Trophoblast cell (in vitro differentiated cells and primary cell): ENCODE data around the gene KRTAP4-2.
"Not testable (repeated sequence)": the region's sequence is repeated elsewhere in the genome, so short reads cannot be mapped to it uniquely, and the experiment has no call there.

Experiments
- DNase-seq, 2 donors: peaks; one replicate each; pipeline ENCODE4 v3.0.0-alpha.2; 2016
- H2AFZ ChIP-seq: 2 replicates; pipeline ENCODE4 v1.6.1; 2013; ENCODE audit warnings: low read length, moderate library complexity, mild to moderate bottlenecking; ENCODE audit not compliant: insufficient read depth, poor library complexity
- H2AK5ac ChIP-seq: 2 replicates; pipeline ENCODE4 v1.6.1; 2013; ENCODE audit warnings: mild to moderate bottlenecking, low read length
- H2BK120ac ChIP-seq: 2 replicates; pipeline ENCODE4 v1.6.1; 2013; ENCODE audit warnings: low read length, mild to moderate bottlenecking, moderate library complexity; ENCODE audit not compliant: insufficient read depth, poor library complexity
- H2BK12ac ChIP-seq: 2 replicates; pipeline ENCODE4 v1.6.1; 2013; ENCODE audit warnings: mild to moderate bottlenecking, low read length, moderate library complexity
- H2BK5ac ChIP-seq: 2 replicates; pipeline ENCODE4 v1.6.1; 2013; ENCODE audit warnings: low read length, low read depth, moderate library complexity, mild to moderate bottlenecking; ENCODE audit not compliant: poor library complexity
- H3K14ac ChIP-seq: 2 replicates; pipeline ENCODE4 v1.6.1; 2013; ENCODE audit warnings: mild to moderate bottlenecking, low read length
- H3K18ac ChIP-seq: 2 replicates; pipeline ENCODE4 v1.6.1; 2013; ENCODE audit warnings: mild to moderate bottlenecking, low read length
- H3K23ac ChIP-seq: 2 replicates; pipeline ENCODE4 v1.6.1; 2013; ENCODE audit warnings: low read length
- H3K27ac ChIP-seq: 2 replicates; pipeline ENCODE4 v1.5.1; 2013; ENCODE audit warnings: low read depth, mild to moderate bottlenecking, inconsistent platforms, low read length, moderate library complexity
- H3K27me3 ChIP-seq: 2 replicates; pipeline ENCODE4 v1.6.1; 2013; ENCODE audit warnings: inconsistent platforms, mild to moderate bottlenecking, low read length, moderate library complexity; ENCODE audit not compliant: insufficient read depth
- H3K36me3 ChIP-seq, 2 experiments: 1 replicate in 1 of 2; 2 replicates in 1 of 2; pipeline ENCODE4 v1.6.1; 2013; ENCODE audit warnings: low read length in 2 of 2, mild to moderate bottlenecking in 2 of 2, moderate library complexity in 1 of 2; ENCODE audit not compliant: insufficient read depth in 2 of 2, control insufficient read depth in 1 of 2
- H3K4ac ChIP-seq: 2 replicates; pipeline ENCODE4 v1.6.1; 2013; ENCODE audit warnings: low read depth, mild to moderate bottlenecking, low read length, moderate library complexity
- H3K4me1 ChIP-seq, 2 experiments: 1 replicate in 1 of 2; 2 replicates in 1 of 2; pipeline ENCODE4 v1.6.1; 2013; ENCODE audit warnings: low read length in 2 of 2, mild to moderate bottlenecking in 2 of 2, moderate library complexity in 1 of 2; ENCODE audit not compliant: insufficient read depth in 2 of 2, control insufficient read depth in 1 of 2
- H3K4me2 ChIP-seq: 2 replicates; pipeline ENCODE4 v1.6.1; 2013; ENCODE audit warnings: inconsistent platforms, mild to moderate bottlenecking, low read length, moderate library complexity
- H3K4me3 ChIP-seq: 2 replicates; pipeline ENCODE4 v1.5.1; 2013; ENCODE audit warnings: mild to moderate bottlenecking, low read depth, low read length, inconsistent platforms
- H3K79me1 ChIP-seq: one replicate; pipeline ENCODE4 v1.6.1; 2013; ENCODE audit warnings: low read length
- H3K79me2 ChIP-seq: 2 replicates; pipeline ENCODE4 v1.6.1; 2013; ENCODE audit warnings: low read length, mild to moderate bottlenecking; ENCODE audit not compliant: control insufficient read depth, insufficient read depth, poor library complexity
- H3K9ac ChIP-seq: 2 replicates; pipeline ENCODE4 v1.6.1; 2013; ENCODE audit warnings: mild to moderate bottlenecking, low read length
- H3K9me3 ChIP-seq: 2 replicates; pipeline ENCODE4 v1.6.1; 2013; ENCODE audit warnings: low read depth, mild to moderate bottlenecking, control low read depth, inconsistent platforms, low read length; ENCODE audit not compliant: insufficient read depth
- H4K12ac ChIP-seq: 2 replicates; pipeline ENCODE4 v1.6.1; 2013; ENCODE audit warnings: low read depth, mild to moderate bottlenecking, low read length, moderate library complexity
- H4K8ac ChIP-seq: 2 replicates; pipeline ENCODE4 v1.6.1; 2013; ENCODE audit warnings: low read depth, mild to moderate bottlenecking, low read length, moderate library complexity
- H4K91ac ChIP-seq: one replicate; pipeline ENCODE4 v1.6.1; 2013; ENCODE audit warnings: low read depth, mild to moderate bottlenecking, low read length, moderate library complexity
- WGBS: extraction: QIAGEN DNeasy Blood & Tissue Kit; methylation state at CpG from one replicate; pipeline ENCODE4 v1.1.7; 2013; ENCODE audit warnings: missing lambda C conversion rate; ENCODE audit not compliant: insufficient read length, insufficient coverage; ENCODE audit errors: extremely low coverage; 5-methylcytosine and 5-hydroxymethylcytosine counted together

KRTAP4-2 gene

DNA sequence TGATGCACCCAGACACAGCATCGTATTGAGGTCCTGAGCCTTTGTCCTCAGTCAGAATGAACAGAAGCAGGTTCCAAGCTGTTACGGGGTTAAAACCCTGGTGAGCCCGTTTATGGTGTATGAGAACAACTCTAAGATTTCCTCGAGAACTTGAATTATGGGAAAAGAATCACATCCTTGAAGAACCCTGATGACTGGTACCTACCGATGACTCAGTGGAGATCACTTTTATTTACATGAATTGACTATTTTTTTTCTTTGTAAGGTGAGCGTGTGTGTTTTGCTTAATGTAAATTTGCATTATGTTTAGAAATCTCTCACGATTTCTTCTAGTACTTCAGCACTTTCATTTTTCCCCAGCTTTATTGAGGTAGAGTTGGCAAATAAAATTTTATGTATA is 14.2 kb downstream of the KRTAP4-2 start:
- no peaks in the 10 kb centered on the region for H3K79me2 ChIP-seq
- H3K9me3 ChIP-seq: no peaks in the 10 kb centered on the region
- no peak overlapping the region for H2BK5ac ChIP-seq
- H2AK5ac ChIP-seq: no peak overlapping the region
- H3K36me3 ChIP-seq: no peaks in the 10 kb centered on the region
- no peak overlapping the region for H4K8ac ChIP-seq
- no peaks in the 10 kb centered on the region for H3K27me3 ChIP-seq
- H3K4ac ChIP-seq: no peak overlapping the region
- no peak overlapping the region for H3K14ac ChIP-seq
- H2BK12ac ChIP-seq: no peak overlapping the region
- no peak overlapping the region for H3K23ac ChIP-seq
- no peaks in the 10 kb centered on the region for H3K79me1 ChIP-seq
- H3K9ac ChIP-seq: no peak overlapping the region
- no peak overlapping the region for H3K18ac ChIP-seq
- no CpG with 5 or more reads among the region's 7 CpGs for WGBS
- H2AFZ ChIP-seq: no peak overlapping the region
- no peak overlapping the region for H4K12ac ChIP-seq
- H3K4me2 ChIP-seq: no peak overlapping the region
- H3K4me1 ChIP-seq: no peaks in the 10 kb centered on the region
- H2BK120ac ChIP-seq: no peak overlapping the region
- no peak overlapping the region for H4K91ac ChIP-seq
- no peak for DNase-seq
- H3K27ac ChIP-seq: no peak overlapping the region
- H3K4me3 ChIP-seq: no peak overlapping the region

DNA sequence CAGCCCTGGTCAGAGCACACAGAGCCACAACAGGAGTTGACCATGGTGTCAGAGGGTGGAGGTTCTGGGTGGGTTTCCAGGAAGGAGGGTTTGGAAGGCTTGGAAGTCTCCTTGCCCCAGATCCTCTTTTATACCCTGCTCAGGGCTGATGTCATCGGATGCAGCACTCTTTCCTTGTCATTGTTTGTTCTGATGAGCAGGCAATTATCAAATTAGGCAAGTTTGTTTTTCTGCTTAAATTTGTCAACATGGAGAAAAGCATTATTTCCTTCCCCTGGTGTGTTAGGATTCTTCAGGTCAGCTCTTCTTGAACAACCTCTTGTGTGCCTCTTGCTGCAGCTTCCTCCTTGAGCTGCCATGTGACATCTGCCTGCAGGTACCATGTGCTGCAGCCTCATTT is 17.4 kb downstream of the KRTAP4-2 start, which contains the start of gene KRTAP4-4:
Gene KRTAP4-4 (minus strand): TSS at position 101 of the 400 bp plus-strand sequence. CDS start 57 bp downstream, at position 44.
- Histone ChIP-seq H3K27ac (no peak within 1 kb of the TSS), H3K4me1 (no peaks in the 10 kb centered on the region)
- no CpG with 5 or more reads among the region's 1 CpG for WGBS

DNA sequence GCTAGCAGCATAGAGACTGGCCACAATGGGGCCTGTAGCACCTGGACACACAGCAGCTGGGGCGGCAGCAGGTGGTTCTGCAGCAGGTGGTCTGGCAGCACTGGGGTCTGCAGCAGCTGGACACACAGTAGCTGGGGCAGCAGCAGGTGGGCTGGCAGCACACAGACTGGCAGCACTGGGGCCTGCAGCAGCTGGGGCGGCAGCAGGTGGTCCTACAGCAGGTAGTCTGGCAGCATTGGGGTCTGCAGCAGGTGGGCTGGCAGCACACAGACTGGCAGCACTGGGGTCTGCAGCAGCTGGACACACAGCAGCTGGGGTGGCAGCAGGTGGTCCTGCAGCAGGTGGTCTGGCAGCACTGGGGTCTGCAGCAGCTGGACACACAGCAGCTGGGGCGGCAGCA is 17.8 kb downstream of the KRTAP4-2 start:
- no CpG with 5 or more reads among the region's 3 CpGs for WGBS

More for the DNA sequence above, 17.4 kb downstream of the KRTAP4-2 start, which contains the start of gene KRTAP4-4:
- no peak within 1 kb of the TSS for H3K4ac ChIP-seq
- no peaks in the 10 kb centered on the region for H3K9me3 ChIP-seq
- H3K27me3 ChIP-seq: no peaks in the 10 kb centered on the region
- H2BK12ac ChIP-seq: no peak within 1 kb of the TSS
- no peak within 1 kb of the TSS for H3K4me2 ChIP-seq
- H3K79me2 ChIP-seq: no peaks in the 10 kb centered on the region
- no peak within 1 kb of the TSS for H3K9ac ChIP-seq
- H3K79me1 ChIP-seq: no peaks in the 10 kb centered on the region
- no peak within 1 kb of the TSS for H2BK120ac ChIP-seq
- H4K12ac ChIP-seq: no peak within 1 kb of the TSS
- H2BK5ac ChIP-seq: no peak within 1 kb of the TSS
- H3K14ac ChIP-seq: no peak within 1 kb of the TSS
- H3K36me3 ChIP-seq: no peaks in the 10 kb centered on the region
- no peak within 1 kb of the TSS for H4K8ac ChIP-seq
- no peak within 1 kb of the TSS for H3K4me3 ChIP-seq
- no peak for DNase-seq
- H4K91ac ChIP-seq: no peak within 1 kb of the TSS
- H3K18ac ChIP-seq: no peak within 1 kb of the TSS
- no peak within 1 kb of the TSS for H3K23ac ChIP-seq
- H2AK5ac ChIP-seq: no peak within 1 kb of the TSS
- H2AFZ ChIP-seq: no peak within 1 kb of the TSS

DNA sequence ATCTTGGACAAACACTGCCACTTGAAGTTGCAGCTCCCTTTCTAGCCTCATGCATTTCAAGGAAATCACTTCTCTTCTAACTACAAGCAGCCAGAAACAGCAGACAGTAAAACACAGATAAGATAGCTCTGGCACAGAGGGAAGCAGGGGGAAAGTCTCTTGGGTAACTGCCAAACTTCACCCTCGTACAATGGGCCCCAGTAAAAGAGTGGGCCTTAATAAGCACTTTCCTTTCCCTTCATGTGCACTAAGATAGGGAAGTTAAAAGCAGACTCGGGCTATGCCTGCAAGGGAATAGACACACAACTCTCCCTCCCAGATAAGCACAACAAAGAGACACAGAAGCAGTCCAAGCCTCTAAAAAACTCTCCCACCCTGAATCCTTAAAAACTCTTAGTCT is 24.2 kb downstream of the KRTAP4-2 start:
- Histone ChIP-seq H3K14ac (no peak overlapping the region), H3K36me3 (no peaks in the 10 kb centered on the region), H3K79me2 (no peaks in the 10 kb centered on the region), H3K9ac (no peak overlapping the region), H3K18ac (no peak overlapping the region), H2BK12ac (no peak overlapping the region), H3K27me3 (no peaks in the 10 kb centered on the region), H3K4me2 (no peak overlapping the region), H3K4me3 (no peak overlapping the region), H4K91ac (no peak overlapping the region), H2AK5ac (no peak overlapping the region), H4K8ac (no peak overlapping the region), H3K27ac (no peak overlapping the region), H2AFZ (no peak overlapping the region), H3K9me3 (no peaks in the 10 kb centered on the region), H2BK5ac (no peak overlapping the region), H3K79me1 (no peaks in the 10 kb centered on the region), H3K4ac (no peak overlapping the region), H3K4me1 (no peaks in the 10 kb centered on the region), H4K12ac (no peak overlapping the region), H2BK120ac (no peak overlapping the region), H3K23ac (no peak overlapping the region)
- DNase-seq: no peak
- WGBS: no CpG with 5 or more reads among the region's 2 CpGs

More for the DNA sequence above, 17.8 kb downstream of the KRTAP4-2 start:
- not testable (repeated sequence) for H3K23ac ChIP-seq, H2BK12ac ChIP-seq, H3K18ac ChIP-seq, DNase-seq, H4K12ac ChIP-seq, H3K9me3 ChIP-seq, H3K4ac ChIP-seq, H3K14ac ChIP-seq, H3K27ac ChIP-seq, H2BK5ac ChIP-seq, H2AK5ac ChIP-seq, H3K79me2 ChIP-seq, H3K4me3 ChIP-seq, H3K4me2 ChIP-seq, H3K9ac ChIP-seq, H4K8ac ChIP-seq, H3K4me1 ChIP-seq, H2AFZ ChIP-seq, H4K91ac ChIP-seq, H3K79me1 ChIP-seq, H3K36me3 ChIP-seq, H2BK120ac ChIP-seq, H3K27me3 ChIP-seq
